Sciatic nerve (tissue), 2 donors: ENCODE measurements around the gene MICAL2. TPM values are rescaled to one million over a fixed set of nuclear protein-coding genes. Genes with fewer than 3 reads are reported as not detected.

ENCODE experiments used
- ATAC-seq: fragments of 200-7000 bp; cut with Tn5 transposase; one replicate; pipeline ENCODE4 v1.9.1; 2020; ENCODE audit warnings: mild to moderate bottlenecking, moderate library complexity
- DNase-seq: peaks from one replicate; pipeline ENCODE4 v3.0.0-alpha.2; 2020; ENCODE audit warnings: low spot score
- intact Hi-C: fragments of 100-400 bp; cut with DNase I; formaldehyde crosslinking; loops from one replicate; pipeline ENCODE4 v1.14.2; 2022
- microRNA-seq: library from miRNA; unstranded; fragments of <30 nt; microRNA quantifications from one replicate; pipeline ENCODE4 v1.2.0, GENCODE V29; 2020
- total RNA-seq: library from RNA; stranded (reverse); fragmentation: NEBNext Ultra II Directional; extraction: Animal tissue kit (Norgen Biotek cat#: 25700); gene quantifications from one replicate; pipeline ENCODE4 v1.2.1, GENCODE V29; 2021
- donor health status: DM: no; HTN: no; CAD: no.
- donor health status: DM: no; HTN: no; CAD: no.

MICAL2 gene
- total RNA-seq, 1 donor from 2014 or later, result 92.4 TPM

DNA sequence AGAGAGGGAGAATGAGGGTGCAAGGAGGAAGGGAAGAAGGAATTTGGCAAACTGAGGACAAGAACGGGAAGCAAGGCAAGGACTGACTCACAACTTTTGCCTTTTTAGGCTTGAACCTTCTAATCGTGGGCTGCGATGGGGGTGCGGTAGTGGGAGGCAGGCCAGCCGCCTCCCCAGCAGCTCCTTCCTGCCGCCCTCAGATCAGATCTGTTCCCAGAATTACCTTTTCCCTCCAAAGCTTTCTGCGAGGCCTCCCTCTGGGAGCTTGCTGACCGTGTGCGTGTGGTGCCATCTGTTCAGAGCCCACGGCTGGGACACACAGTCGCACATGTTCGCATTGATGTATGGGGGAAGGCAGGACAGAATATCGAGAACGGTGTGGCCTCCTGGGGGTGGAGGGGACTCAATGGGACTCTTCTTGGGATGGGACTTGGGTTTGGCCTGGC, 180.1 kb downstream of the MICAL2 start:
- DNase-seq (no peak), ATAC-seq (no peak)
- intact Hi-C loops, result no loop called here

DNA sequence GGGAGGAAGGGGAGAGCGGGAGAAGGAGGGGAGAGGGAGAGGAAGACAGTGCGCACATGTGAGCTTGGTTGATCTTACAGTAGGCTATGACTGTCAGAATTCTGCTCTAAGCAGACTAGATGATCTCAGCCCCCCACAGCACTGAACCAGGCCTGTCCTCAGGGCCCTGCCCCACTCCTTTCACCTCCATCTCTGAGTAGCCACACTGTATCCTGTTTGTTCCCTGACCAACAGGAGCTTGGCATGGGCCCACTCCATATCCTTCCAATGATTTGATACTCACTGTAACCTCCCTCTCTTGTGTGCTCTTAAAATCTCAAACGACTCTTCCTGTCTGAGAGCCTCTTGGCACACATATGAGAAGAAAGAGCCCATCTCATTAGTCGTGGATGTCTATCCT, 180.9 kb downstream of the MICAL2 start:
- DNase-seq (no peak), ATAC-seq (no peak)
- intact Hi-C loops, result no loop called here

DNA sequence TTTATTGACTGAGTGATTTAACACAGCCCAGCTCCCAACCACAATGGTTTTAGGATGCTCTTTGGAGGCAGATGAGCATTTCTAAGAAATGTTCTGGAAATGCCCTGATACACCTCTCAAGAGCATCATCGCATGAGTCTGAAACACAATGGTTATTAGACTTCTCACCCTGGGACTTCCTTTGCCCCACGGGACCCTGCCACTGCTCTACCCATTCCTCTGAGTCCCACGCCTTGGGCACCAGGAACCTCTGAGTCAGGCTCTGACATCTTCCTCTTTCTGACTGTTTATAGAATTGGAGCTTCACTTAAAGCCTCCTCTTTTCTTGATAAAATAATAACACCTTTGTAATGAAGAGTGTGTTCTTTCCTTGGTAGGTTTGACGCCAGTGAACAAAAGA, 181.4 kb downstream of the MICAL2 start:
- intact Hi-C loops, result no loop called here
- ATAC-seq (no peak), DNase-seq (no peak)

DNA sequence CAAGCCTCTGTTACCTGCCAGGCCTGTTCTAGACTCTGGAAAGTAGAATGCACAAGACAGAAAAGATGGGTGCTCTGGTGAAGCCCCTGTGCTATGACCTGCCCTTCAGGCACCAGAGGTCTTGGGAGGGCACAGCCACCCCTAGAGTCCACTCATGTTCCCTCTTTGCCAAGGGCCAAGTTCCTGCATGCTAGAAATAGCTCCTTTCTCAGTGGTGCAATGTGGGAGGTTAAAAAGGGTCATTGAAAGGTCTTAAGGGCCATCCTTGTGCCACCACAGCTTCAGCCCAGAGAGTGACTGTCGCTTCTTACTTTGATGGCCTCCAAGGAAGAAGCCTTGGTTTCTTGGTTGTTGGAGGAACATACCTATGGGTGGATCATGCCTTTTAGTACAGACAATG, 182.4 kb downstream of the MICAL2 start:
- intact Hi-C loops, result no loop called here
- DNase-seq, result no peak
- no peak for ATAC-seq

DNA sequence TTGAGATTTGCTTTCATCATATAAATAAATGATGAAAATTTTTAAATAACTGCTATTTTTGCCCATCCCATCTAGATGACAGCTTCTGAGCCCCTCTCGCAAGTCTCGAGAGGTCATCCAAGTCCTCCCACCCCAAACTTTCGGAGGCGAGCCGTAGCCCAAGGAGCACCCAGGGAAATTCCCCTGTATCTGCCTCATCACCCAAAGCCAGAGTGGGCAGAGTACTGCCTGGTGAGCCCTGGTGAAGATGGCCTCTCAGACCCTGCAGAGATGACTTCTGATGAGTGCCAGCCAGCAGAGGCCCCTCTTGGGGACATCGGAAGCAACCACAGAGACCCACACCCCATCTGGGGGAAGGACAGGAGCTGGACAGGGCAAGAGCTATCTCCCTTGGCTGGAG, 183.1 kb downstream of the MICAL2 start:
- intact Hi-C loops, result no loop called here
- no peak for ATAC-seq
- DNase-seq, result no peak

DNA sequence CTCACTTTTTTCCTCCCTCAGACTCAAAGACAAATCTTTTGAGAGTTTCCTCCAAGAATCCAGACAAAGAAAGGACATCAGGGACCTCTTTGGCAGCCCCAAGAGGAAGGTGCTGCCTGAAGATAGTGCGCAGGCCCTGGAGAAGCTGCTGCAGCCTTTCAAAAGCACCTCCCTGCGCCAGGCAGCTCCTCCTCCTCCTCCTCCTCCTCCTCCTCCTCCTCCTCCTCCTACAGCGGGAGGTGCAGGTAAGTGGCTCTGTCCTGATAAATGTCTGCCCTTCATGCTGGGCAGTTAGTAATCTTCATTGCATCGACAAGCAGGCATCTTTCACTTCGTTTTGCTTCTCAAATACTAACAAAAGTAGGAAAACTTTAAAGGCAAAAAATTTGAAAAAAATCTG, 184.2 kb downstream of the MICAL2 start:
- DNase-seq (no peak), ATAC-seq (no peak)
- intact Hi-C loops, result no loop called here

DNA sequence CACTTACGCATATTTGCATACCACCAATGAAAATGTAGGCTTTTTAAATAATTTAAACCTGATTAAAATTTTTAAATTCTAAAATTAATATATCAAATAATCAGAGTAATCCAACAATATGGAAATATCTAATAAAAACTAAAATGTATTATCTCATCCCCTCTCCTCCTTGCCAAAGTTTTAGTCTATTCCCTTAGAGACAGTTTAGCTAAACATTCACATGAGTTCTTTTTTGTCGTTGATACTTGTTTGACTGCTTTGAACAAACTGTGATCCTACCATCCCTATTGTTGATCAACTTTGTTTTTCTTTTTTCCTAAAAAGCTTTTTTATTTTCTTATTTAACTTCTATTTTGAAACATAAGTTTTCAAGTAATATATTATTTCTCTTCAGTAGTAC, 185.6 kb downstream of the MICAL2 start:
- DNase-seq (no peak), ATAC-seq (no peak)
- intact Hi-C loops, result no loop called here

DNA sequence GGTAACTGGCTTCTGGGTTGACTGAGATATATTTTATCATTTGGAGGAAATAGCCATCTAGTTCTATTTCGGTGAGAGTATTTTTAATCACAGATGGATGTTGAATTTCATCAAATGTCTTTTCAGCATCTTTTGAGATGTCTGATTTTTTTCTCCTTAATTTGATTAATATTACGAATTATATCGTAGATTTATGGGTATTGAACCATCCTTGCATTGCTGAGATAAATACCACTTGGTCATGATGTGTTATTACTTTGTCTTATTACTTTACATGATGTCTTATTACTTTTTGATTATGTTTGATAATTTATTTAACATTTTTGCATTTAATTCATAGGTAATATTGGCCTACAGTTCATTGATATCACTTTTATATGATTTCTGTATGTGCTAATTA, 188.2 kb downstream of the MICAL2 start:
- ATAC-seq, result no peak
- no peak for DNase-seq
- intact Hi-C loops, result no loop called here

DNA sequence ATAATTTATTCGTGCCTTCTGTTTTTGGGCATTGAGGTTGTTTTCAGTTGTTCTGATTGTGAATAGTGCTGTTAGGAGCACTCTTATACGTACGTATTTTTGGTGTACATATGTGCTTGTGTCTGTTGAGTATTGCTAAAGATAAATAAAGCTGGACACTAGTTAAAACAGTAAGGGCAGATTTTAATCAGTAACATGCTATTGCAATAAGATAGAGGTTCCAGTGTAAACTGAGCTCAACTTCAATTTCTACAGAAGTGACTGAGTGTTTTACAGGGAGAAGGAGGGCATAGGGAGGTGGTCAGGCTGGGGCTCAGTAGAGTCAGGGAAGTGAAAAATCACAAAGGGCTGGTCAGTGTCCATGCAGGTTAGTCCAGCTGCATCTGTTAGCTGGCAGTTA, 191.0 kb downstream of the MICAL2 start:
- intact Hi-C loops, result no loop called here
- DNase-seq (no peak), ATAC-seq (no peak)

DNA sequence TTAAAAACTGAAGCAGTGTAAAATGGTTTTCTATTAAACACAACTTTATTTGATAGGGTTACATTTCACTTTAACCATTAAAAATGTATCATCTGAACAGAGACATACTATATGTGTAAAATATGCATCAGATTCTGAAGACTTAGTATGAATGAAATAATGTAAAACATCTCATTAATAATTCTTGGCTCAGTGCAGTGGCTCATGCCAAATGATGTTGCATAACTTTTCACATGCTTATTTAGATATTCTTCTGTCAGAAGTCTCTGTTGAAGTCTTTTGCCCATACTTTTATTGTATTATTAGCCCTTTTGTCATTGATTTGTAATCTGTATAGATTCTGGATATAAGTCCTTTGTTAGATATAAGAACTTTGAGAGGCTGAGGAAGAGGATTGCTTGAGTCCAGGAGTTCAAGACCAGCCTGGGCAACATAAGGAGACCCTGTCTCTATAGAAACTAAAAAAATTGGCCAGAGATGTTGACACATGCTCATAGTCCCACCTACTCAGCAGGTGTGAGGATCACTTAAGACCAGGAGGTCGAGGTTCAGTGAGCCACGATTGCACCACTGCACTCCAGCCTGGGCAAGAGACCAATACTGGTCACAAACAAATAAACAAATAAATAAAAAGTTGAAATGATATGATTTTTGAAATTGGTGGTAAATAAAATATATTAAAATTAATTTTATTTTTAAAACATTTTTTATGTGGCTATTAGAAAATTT, 193.2 kb downstream of the MICAL2 start:
- no peak for DNase-seq
- ATAC-seq, result no peak
- intact Hi-C loops, result no loop called here

DNA sequence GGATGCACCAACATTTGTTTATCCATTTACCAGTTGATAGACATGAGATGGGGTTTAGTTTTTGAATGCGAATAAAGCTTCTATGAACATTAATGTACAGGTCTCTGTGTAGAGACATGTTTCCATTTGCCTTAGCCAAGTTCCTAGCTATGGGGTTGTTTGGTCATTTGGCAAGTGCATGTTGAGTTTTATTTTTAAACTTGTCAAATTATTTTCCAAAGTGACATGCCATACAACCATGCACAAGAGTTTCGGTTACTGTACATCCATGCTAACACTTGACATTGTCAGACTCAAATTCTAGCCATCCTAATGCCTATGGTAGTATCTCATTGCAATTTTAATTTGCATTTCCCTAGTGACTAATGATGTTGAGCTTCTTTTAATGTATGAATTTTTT, 196.4 kb downstream of the MICAL2 start:
- ATAC-seq, result no peak
- no peak for DNase-seq
- intact Hi-C loops, result no loop called here

DNA sequence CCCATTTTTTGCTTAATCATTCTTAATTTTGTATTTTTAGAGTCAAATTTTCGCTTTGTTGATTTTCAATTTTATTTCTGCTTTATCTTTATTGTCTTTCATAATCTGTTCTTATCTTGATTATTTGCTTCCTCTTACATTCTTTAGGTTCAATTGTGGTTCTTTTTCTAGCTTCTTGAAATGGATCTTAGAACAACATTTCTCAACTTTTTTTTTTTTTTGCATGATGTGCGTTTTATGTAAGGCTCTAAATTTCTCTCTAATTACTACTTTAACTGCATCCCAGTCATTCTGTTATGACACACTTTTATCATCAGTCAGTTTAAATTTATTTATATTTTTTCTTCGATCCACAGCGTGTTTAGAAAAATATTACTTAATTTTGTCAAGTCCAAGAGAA, 201.7 kb downstream of the MICAL2 start:
- no peak for ATAC-seq

More for the DNA sequence above, 201.7 kb downstream of the MICAL2 start:
- intact Hi-C loops, result no loop called here
- no peak for DNase-seq

Small RNAs within 50 kb of the gene (microRNA-seq; reads per million reads assigned to microRNA genes)
- not detected for gene MIR6124

Other genes starting within 250 kb of the MICAL2 start
- 201 TPM for gene DKK3, start 102.0 kb upstream of the MICAL2 start, total RNA-seq